ENCODE results near the gene TRPC6. TPM values are rescaled to one million over a fixed set of nuclear protein-coding genes. Genes with fewer than 3 reads are reported as not detected.

The TRPC6 gene
- total RNA-seq, 4 donors from 2014 or later = 4.6 to 17.9 (median 6.8) TPM

DNA sequence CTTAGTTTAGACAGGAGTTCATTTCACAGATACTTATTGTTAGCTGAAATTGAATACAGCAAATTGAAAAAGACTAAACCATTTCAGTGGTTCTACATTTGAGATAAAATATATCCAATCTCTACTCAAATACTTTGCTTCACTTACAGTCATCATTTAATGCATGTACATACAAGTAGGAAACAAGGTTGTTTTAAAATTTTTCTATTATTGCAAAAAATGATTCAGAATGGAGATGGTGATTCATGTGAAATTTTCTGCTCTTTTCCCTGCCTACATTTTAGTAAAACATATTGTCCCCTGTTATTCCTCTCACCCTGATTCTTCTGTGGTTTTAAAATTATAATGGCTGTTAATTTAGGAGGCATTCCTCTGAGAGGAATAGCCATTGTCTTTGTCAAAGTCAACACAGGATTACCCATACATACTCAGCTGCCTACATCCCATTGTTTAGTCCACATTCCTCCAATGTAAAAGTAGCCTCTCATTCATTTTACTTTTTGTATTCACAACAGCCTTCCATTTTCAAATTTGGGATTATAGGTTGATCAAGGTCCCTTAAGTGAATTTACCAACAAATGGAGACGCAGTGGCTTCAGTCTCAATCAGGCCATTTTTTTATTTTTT lies 60.1 kb downstream of the TRPC6 start:
- TF ChIP-seq, protein P1, sequence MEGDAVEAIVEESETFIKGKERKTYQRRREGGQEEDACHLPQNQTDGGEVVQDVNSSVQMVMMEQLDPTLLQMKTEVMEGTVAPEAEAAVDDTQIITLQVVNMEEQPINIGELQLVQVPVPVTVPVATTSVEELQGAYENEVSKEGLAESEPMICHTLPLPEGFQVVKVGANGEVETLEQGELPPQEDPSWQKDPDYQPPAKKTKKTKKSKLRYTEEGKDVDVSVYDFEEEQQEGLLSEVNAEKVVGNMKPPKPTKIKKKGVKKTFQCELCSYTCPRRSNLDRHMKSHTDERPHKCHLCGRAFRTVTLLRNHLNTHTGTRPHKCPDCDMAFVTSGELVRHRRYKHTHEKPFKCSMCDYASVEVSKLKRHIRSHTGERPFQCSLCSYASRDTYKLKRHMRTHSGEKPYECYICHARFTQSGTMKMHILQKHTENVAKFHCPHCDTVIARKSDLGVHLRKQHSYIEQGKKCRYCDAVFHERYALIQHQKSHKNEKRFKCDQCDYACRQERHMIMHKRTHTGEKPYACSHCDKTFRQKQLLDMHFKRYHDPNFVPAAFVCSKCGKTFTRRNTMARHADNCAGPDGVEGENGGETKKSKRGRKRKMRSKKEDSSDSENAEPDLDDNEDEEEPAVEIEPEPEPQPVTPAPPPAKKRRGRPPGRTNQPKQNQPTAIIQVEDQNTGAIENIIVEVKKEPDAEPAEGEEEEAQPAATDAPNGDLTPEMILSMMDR (IDR thresholded peaks at IDR 0.05; ENCODE audit: low read depth) = no peak

DNA sequence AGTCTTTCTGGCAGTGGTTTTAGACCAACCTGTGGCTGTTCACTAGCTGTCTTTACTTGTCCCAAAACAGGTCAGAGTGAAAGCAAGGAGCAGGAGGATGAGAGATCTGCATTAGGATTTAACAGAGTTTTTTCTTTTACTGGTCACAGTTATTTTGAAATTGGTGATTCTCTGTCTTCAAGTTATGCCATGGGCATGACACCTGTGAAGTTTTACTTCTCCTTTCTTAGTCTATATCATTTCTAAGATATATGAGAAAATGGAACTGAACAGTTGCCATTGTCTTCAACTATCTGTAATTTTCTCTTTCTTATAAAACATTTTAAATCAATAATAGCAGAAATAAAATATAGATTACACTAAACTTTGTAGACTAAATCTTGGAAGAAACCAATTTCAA lies 60.6 kb downstream of the TRPC6 start:
- TF ChIP-seq, protein P1 (IDR thresholded peaks at IDR 0.05; ENCODE audit: low read depth) = no peak

DNA sequence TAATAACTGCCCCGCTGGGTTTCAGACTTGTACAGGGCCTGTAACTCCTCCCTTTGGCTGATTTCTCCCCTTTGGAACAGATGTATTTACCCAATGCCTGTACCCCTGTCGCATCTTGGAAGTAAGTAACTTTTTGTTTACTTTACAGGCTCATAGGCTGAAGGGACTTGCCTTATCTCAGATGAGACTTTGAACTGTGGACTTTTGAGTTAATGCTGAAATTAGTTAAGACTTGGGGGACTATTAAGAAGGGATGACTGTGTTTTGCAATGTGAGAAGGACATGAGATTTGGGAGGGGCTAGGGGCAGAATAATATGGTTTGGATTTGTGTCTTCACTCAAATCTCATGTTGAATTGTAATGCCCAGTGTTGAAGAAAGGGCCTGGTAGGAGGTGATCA lies 62.0 kb downstream of the TRPC6 start:
- TF ChIP-seq, protein P1 (IDR thresholded peaks at IDR 0.05; ENCODE audit: low read depth) = no peak

DNA sequence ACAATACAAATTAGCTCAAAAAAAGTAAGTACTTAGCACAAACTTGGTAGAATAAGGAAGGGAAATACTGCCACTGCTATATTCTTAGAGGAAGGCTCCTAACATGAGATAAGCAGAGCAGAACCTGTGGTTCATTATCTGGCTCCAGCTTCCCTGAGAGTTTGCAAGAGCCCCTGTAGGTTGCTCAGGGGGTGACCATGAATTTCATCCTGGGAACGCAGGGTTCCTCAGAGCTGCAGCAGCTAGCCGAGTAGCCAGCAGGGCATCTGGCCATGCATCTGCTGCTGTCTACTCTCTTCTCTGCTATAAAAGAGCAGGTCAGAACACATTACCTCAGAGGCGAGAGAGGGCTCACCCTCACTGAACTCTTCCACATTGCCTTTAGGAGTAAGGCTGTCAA lies 67.3 kb downstream of the TRPC6 start:
- TF ChIP-seq, protein P1 (IDR thresholded peaks at IDR 0.05; ENCODE audit: low read depth) = no peak

DNA sequence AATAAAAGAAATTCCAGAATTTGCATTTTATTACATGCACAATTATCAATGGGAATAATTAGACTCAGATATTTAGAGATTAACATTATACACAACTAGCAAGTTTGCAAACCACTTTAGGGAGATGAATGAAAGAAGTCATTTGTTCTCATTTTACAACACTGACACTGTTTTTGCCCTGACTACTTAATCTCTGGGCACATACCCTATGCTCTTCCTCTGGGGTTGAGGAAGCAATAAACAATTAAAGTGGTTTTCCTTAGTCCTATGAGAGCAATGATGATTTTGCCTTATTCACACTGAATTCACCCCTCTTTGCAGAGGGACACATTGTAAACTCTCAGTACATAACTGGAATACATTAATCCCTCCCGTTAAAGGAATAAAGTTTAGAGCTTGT lies 72.7 kb downstream of the TRPC6 start:
- TF ChIP-seq, protein P1 (IDR thresholded peaks at IDR 0.05; ENCODE audit: low read depth) = no peak

DNA sequence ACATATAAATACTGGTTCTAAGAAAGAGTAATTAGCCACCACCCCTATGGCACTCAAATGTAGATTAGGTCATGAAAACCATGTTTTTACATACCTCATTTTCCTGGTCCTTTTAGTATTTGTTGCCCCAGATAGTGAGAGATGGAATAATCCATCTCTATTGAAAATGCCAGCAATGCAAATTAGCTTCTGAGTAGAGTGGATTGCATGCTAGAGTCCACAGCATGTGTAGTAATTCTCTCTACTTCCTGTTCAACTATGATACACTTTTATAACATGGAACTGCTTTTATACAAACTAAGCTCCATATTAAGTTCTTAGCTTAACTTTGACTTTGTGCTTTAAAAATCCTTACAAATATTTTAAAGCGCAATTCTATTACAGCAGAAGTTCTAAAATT lies 73.2 kb downstream of the TRPC6 start:
- TF ChIP-seq, protein P1 (IDR thresholded peaks at IDR 0.05; ENCODE audit: low read depth) = no peak

DNA sequence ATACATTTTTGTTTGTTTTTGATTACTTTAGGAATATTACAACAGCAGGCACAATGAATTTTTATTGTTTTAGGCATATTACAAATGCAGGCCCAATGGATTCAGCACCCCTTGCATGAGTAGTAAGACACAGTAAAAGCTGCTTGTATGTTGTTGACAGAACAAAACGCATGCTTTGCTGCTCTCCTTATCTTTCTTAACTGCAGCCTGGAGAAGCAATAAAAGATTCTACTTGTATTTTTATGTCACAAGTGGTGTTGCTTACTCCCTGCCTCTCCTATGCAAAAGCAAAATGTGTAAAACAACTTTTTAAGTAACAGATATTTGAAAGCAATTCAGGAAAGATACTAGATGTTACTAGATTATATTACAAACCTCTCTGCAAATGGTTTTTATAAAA lies 73.9 kb downstream of the TRPC6 start:
- TF ChIP-seq, protein P1 (IDR thresholded peaks at IDR 0.05; ENCODE audit: low read depth) = no peak
